ENCODE results near the gene DPF1.

DPF1 gene

GRCh38 chr19:38224014-38224862 lies at the start of gene DPF1 (continued):
- peak; percentile 81 for TF ChIP-seq ZNF639 (tag by site-specific recombination; IDR thresholded peaks at IDR 0.05)
- peak; percentile 21; the same call in 1 of the 2 replicates for TF ChIP-seq BCL11A (tag by site-specific recombination; IDR thresholded peaks at IDR 0.05; ENCODE audit: low read depth)
- no peak; the same call in 1 of the 2 replicates for TF ChIP-seq ZNF121 (tag by site-specific recombination; IDR thresholded peaks at IDR 0.05)
- peak; percentile 57 for TF ChIP-seq ZNF366 (tag by site-specific recombination; conservative IDR thresholded peaks at IDR 0.05)
- no peak for TF ChIP-seq ZNF280D (tag by site-specific recombination; IDR thresholded peaks at IDR 0.05)
- no peak for TF ChIP-seq SCRT1 (tag by site-specific recombination; IDR thresholded peaks at IDR 0.05; ENCODE audit: borderline replicate concordance)
- TF ChIP-seq ZNF239 (tag by site-specific recombination; IDR thresholded peaks at IDR 0.05) = peak; percentile 90; the same call in 1 of the 2 replicates
- no peak for TF ChIP-seq ZNF202 (tag by site-specific recombination; IDR thresholded peaks at IDR 0.05; ENCODE audit: borderline replicate concordance)
- peak; percentile 89 for TF ChIP-seq IKZF3 (tag by site-specific recombination; IDR thresholded peaks at IDR 0.05)
- no peak for TF ChIP-seq TCF7L2 (IDR thresholded peaks at IDR 0.05; ENCODE audit: borderline replicate concordance, low read depth, low read length)
- TF ChIP-seq ZSCAN30 (tag by site-specific recombination; IDR thresholded peaks at IDR 0.05) = peak; percentile 94
- peak; percentile 94 for TF ChIP-seq ZNF169 (tag by site-specific recombination; IDR thresholded peaks at IDR 0.05)
- TF ChIP-seq ZNF707 (tag by site-specific recombination; IDR thresholded peaks at IDR 0.05) = no peak
- TF ChIP-seq BCL6B (tag by site-specific recombination; IDR thresholded peaks at IDR 0.05) = no peak
- no peak for TF ChIP-seq ZNF311 (tag by site-specific recombination; IDR thresholded peaks at IDR 0.05; ENCODE audit: borderline replicate concordance)
- peak; percentile 90 for TF ChIP-seq CTCF (tag by site-specific recombination; IDR thresholded peaks at IDR 0.05)
- peak; percentile 98 for TF ChIP-seq ZFP3 (tag by site-specific recombination; IDR thresholded peaks at IDR 0.05; ENCODE audit: low read depth)
- TF ChIP-seq ZBTB7A (tag by site-specific recombination; IDR thresholded peaks at IDR 0.05; ENCODE audit: low read depth) = peak; percentile 98
- peak; percentile 12; the same call in 1 of the 2 replicates for TF ChIP-seq ZNF585B (tag by site-specific recombination; IDR thresholded peaks at IDR 0.05)
- TF ChIP-seq ZBTB21 (tag by site-specific recombination; IDR thresholded peaks at IDR 0.05) = peak; percentile 83
- TF ChIP-seq ZBTB10 (tag by site-specific recombination; IDR thresholded peaks at IDR 0.05) = peak; percentile 100
- no peak; the same call in 1 of the 2 replicates for TF ChIP-seq ZNF561 (tag by site-specific recombination; IDR thresholded peaks at IDR 0.05; ENCODE audit: borderline replicate concordance)
- peak; percentile 95 for TF ChIP-seq ZNF76 (tag by site-specific recombination; IDR thresholded peaks at IDR 0.05; ENCODE audit: borderline replicate concordance, low read depth)
- peak; percentile 14; the same call in 1 of the 2 replicates for TF ChIP-seq ZFP37 (tag by site-specific recombination; IDR thresholded peaks at IDR 0.05)
- peak; percentile 95 for TF ChIP-seq ZNF837 (tag by site-specific recombination; IDR thresholded peaks at IDR 0.05)
- TF ChIP-seq SP3 (tag by site-specific recombination; IDR thresholded peaks at IDR 0.05) = peak; percentile 100
- peak; percentile 95 for TF ChIP-seq ZNF792 (tag by site-specific recombination; IDR thresholded peaks at IDR 0.05)
- peak; percentile 59; the same call in 1 of the 2 replicates for TF ChIP-seq OVOL3 (tag by site-specific recombination; IDR thresholded peaks at IDR 0.05)
- peak; percentile 99 for TF ChIP-seq ZEB2 (tag by site-specific recombination; IDR thresholded peaks at IDR 0.05)

All from HEK293 (cell line).